Endothelial cell of umbilical vein (primary cell): ENCODE data around the gene ADAM11. TPM values are rescaled to one million over a fixed set of nuclear protein-coding genes. Genes with fewer than 3 reads are reported as not detected.

Experiments used
- BruUV-seq: library from RNA; stranded (reverse); fragments of 400-500 nt; replicated peaks from 2 replicates; lab custom pipeline; 2021; lab: Mats Ljungman, UMichigan
- CTCF ChIA-PET: fragments of 300-600, 350-600 bp; sonication (Branson Sonifier 250); formaldehyde crosslinking; loops from one replicate; lab custom pipeline; 2021; ENCODE audit warnings: antibody characterized with exemption, inconsistent platforms; lab: Charles Lee
- POLR2A ChIA-PET: fragments of 300-600, 350-600 bp; sonication (Branson Sonifier 250); formaldehyde crosslinking; loops from one replicate; lab custom pipeline; 2021; ENCODE audit warnings: antibody characterized with exemption, inconsistent platforms; lab: Charles Lee
- DNase-seq: peaks from one replicate; pipeline ENCODE4 v3.0.0-alpha.2; 2011; ENCODE audit warnings: low read depth, low spot score
- FAIRE-seq: peaks from 2 replicates; lab custom pipeline; 2011; peaks lifted over from hg19 to GRCh38; lab: Jason Lieb, UNC
- H2AFZ ChIP-seq: 2 replicates; pipeline ENCODE4 v1.6.0; 2012; ENCODE audit warnings: low read depth, low read length, control low read depth, inconsistent platforms
- H3K27ac ChIP-seq: 2 replicates; pipeline ENCODE4 v1.5.1; 2011; ENCODE audit warnings: low read depth, mild to moderate bottlenecking, control low read depth, low read length, moderate library complexity; ENCODE audit not compliant: insufficient read depth
- H3K27me3 ChIP-seq, 2 experiments: 2 replicates each; pipeline versions ENCODE4 v1.6.0 to v1.6.1; 2011; ENCODE audit warnings: low read length in 2 of 2, mixed read lengths in 1 of 2; ENCODE audit not compliant: control insufficient read depth in 2 of 2, insufficient read depth in 2 of 2
- H3K36me3 ChIP-seq, 2 experiments: 2 replicates in 1 of 2; 3 replicates in 1 of 2; pipeline ENCODE4 v1.5.1; 2011; ENCODE audit warnings: low read length in 2 of 2, mild to moderate bottlenecking in 1 of 2, moderate library complexity in 1 of 2; ENCODE audit not compliant: control insufficient read depth in 2 of 2, insufficient read depth in 2 of 2; ENCODE audit errors: extremely low read depth in 1 of 2
- H3K4me1 ChIP-seq: 3 replicates; pipeline ENCODE4 v1.5.1; 2011; ENCODE audit warnings: mild to moderate bottlenecking, low read length; ENCODE audit not compliant: control insufficient read depth, insufficient read depth; ENCODE audit errors: extremely low read depth
- H3K4me2 ChIP-seq: 2 replicates; pipeline ENCODE4 v1.6.1; 2011; ENCODE audit warnings: low read length, control low read depth, mixed read lengths; ENCODE audit not compliant: insufficient read depth
- H3K4me3 ChIP-seq, 3 experiments: fragments of 200-600 bp in 1 of 3; sonication (generic), shearing (Covaris generic) in 1 of 3; replicated peaks in 1 of 3; 2 replicates each; pipeline ENCODE4 v1.5.1; 2011 to 2016; ENCODE audit warnings: control low read depth in 3 of 3, low read length in 3 of 3, mild to moderate bottlenecking in 2 of 3, inconsistent platforms in 1 of 3, low read depth in 1 of 3, moderate library complexity in 1 of 3; ENCODE audit not compliant: insufficient read depth in 1 of 3
- H3K79me2 ChIP-seq: 2 replicates; pipeline ENCODE4 v1.6.0; 2012; ENCODE audit warnings: low read length, inconsistent platforms; ENCODE audit not compliant: control insufficient read depth, insufficient read depth
- H3K9ac ChIP-seq: replicated peaks from 2 replicates; pipeline ENCODE3; 2011; ENCODE audit warnings: low read length, control low read depth; ENCODE audit not compliant: insufficient read depth; ENCODE audit errors: extremely low read depth
- H3K9me1 ChIP-seq: replicated peaks from 3 replicates; pipeline ENCODE4 v1.6.0; 2011; ENCODE audit warnings: mild to moderate bottlenecking, low read length; ENCODE audit not compliant: control insufficient read depth, insufficient read depth; ENCODE audit errors: extremely low read depth
- H3K9me3 ChIP-seq: replicated peaks from 2 replicates; pipeline ENCODE4 v1.5.1; 2012; ENCODE audit warnings: low read length, inconsistent platforms; ENCODE audit not compliant: control insufficient read depth, insufficient read depth
- H4K20me1 ChIP-seq: replicated peaks from 2 replicates; pipeline ENCODE3; 2011; ENCODE audit warnings: mild to moderate bottlenecking, low read length; ENCODE audit not compliant: control insufficient read depth, insufficient read depth; ENCODE audit errors: extremely low read depth
- CTCF ChIP-seq, 2 donors: IDR thresholded peaks; 1 replicate in 1 of 2; 2 replicates in 1 of 2; pipeline ENCODE4 v1.5.1; 2011; ENCODE audit warnings: low read length in 2 of 2, mild to moderate bottlenecking in 2 of 2, moderate library complexity in 2 of 2, control low read depth in 1 of 2, inconsistent platforms in 1 of 2, low read depth in 1 of 2; ENCODE audit not compliant: insufficient read depth in 1 of 2; ENCODE audit errors: extremely low read depth in 1 of 2
- EZH2 ChIP-seq: IDR thresholded peaks from 2 replicates; pipeline ENCODE4 v1.6.1; 2012; ENCODE audit warnings: borderline replicate concordance, low read depth, mild to moderate bottlenecking, moderate library complexity, low read length, inconsistent platforms; ENCODE audit not compliant: severe bottlenecking
- FOS ChIP-seq: IDR thresholded peaks from 2 replicates; pipeline ENCODE4 v1.6.1; 2011; ENCODE audit warnings: mild to moderate bottlenecking, low read length, moderate library complexity, borderline replicate concordance; ENCODE audit not compliant: insufficient read depth
- GATA2 ChIP-seq: IDR thresholded peaks from 2 replicates; pipeline ENCODE4 v1.7.0; 2011; ENCODE audit warnings: low read depth, mild to moderate bottlenecking, moderate library complexity, mixed read lengths, low read length; ENCODE audit not compliant: insufficient read length, insufficient read depth
- JUN ChIP-seq: IDR thresholded peaks from 2 replicates; pipeline ENCODE4 v1.6.1; 2011; ENCODE audit warnings: borderline replicate concordance, low read depth; ENCODE audit not compliant: insufficient read length, insufficient read depth
- MAX ChIP-seq: IDR thresholded peaks from 2 replicates; pipeline ENCODE4 v1.6.1; 2011; ENCODE audit not compliant: insufficient read depth, insufficient read length
- MYC ChIP-seq: IDR thresholded peaks from one replicate; pipeline ENCODE4 v1.6.1; 2011; ENCODE audit warnings: mild to moderate bottlenecking, low read depth, low read length
- POLR2A ChIP-seq: IDR thresholded peaks from 2 replicates; pipeline ENCODE4 v1.6.1; 2012; ENCODE audit warnings: low read depth, mild to moderate bottlenecking, control low read depth, low read length
- POLR2AphosphoS5 ChIP-seq: IDR thresholded peaks from 2 replicates; pipeline ENCODE4 v1.6.1; 2012; ENCODE audit warnings: low read depth, mild to moderate bottlenecking, control low read depth, low read length, moderate library complexity; ENCODE audit not compliant: insufficient read depth
- dilution Hi-C: fragments of 300-500 bp; cut with MboI; formaldehyde crosslinking; loops from one replicate; pipeline ENCODE4 v1.15.0; 2019; ENCODE audit warnings: low sequenced_read_pairs; ENCODE audit not compliant: extremely low pct_ligation_motif_present
- intact Hi-C: fragments of 100-400 bp; cut with micrococcal nuclease; formaldehyde crosslinking; loops from one replicate; pipeline ENCODE4 v1.10.0; 2022
- polyA plus RNA-seq, 4 experiments: library from polyadenylated mRNA; depleted of rRNA in 3 of 4; stranded (reverse) in 3 of 4; unstranded in 1 of 4; fragments of >200 nt; gene quantifications; 2 replicates each; pipeline versions ENCODE4 v1.2.1 to v1.2.3, GENCODE V29; 2011 to 2012; ENCODE audit warnings: missing spikeins in 1 of 4
- total RNA-seq: library from RNA; stranded (reverse); gene quantifications from 2 replicates; pipeline ENCODE4 v1.2.3, GENCODE V29; 2021

ADAM11 gene
- total and polyA plus RNA-seq, 2 donors (not counting 3 experiments of a cell fraction or from before 2014, with no cell fraction given) = 0.71 to 1.1 TPM

GRCh38 chr17:44760474-44761308 is 1.9 kb downstream of the ADAM11 start:
- Histone ChIP-seq H3K79me2 (no peaks in the 10 kb centered on the region), H3K27me3 (no peaks in the 10 kb centered on the region), H3K36me3 (no peaks in the 10 kb centered on the region), H3K9ac (no peak overlapping the region), H3K9me3 (no peaks in the 10 kb centered on the region), H3K9me1 (no peaks in the 10 kb centered on the region), H3K27ac (no peak overlapping the region), H2AFZ (no peak overlapping the region), H3K4me2 (no peak overlapping the region), H3K4me1 (peaks cover 5% of the 10 kb centered on the region), H4K20me1 (no peaks in the 10 kb centered on the region), H3K4me3 (no peak overlapping the region)
- FAIRE-seq (no peak), DNase-seq (no peak)
- dilution Hi-C loops (loop anchor here (25.0 kb wide), 1 partner anchor 102 kb away; no protein-coding TSS in a partner anchor), intact Hi-C loops (no loop called here)
- TF ChIP-seq CTCF (IDR thresholded peaks at IDR 0.05; ENCODE audit: extremely low read depth in 1 of 2, insufficient read depth in 1 of 2, low read depth in 1 of 2, low read length in 2 of 2) = no peak
- TF ChIP-seq FOS = no peak
- no peak for TF ChIP-seq JUN
- no peak for TF ChIP-seq POLR2AphosphoS5
- no peak for TF ChIP-seq MAX
- TF ChIP-seq EZH2 = no peak
- no peak for TF ChIP-seq MYC
- TF ChIP-seq GATA2 = no peak
- TF ChIP-seq POLR2A = no peak
- POLR2A ChIA-PET = no interaction called here
- BruUV-seq = no TSS peak
- CTCF ChIA-PET = no interaction called here
